BE2C (cell line): ENCODE data around the gene TMTC3.

Experiments used
- DNase-seq: peaks from one replicate; pipeline ENCODE4 v3.0.0-alpha.2; 2020
- H3K27me3 ChIP-seq: fragments of 250-450 bp; sonication (Bioruptor Pico); 2 replicates; pipeline ENCODE4 v1.5.1; 2020; ENCODE audit warnings: mild to moderate bottlenecking
- H3K36me3 ChIP-seq: fragments of 250-450 bp; sonication (Bioruptor Pico); 2 replicates; pipeline ENCODE4 v1.5.1; 2020; ENCODE audit warnings: mild to moderate bottlenecking
- H3K4me1 ChIP-seq: fragments of 250-450 bp; sonication (Bioruptor Pico); 2 replicates; pipeline ENCODE4 v1.5.1; 2020
- H3K4me3 ChIP-seq: 2 replicates; pipeline ENCODE4 v1.5.1; 2011; ENCODE audit warnings: low read depth, low read length
- H3K9me3 ChIP-seq: fragments of 250-450 bp; sonication (Bioruptor Pico); 2 replicates; pipeline ENCODE4 v1.5.1; 2020
- TF ChIP-seq, protein P1 (sequence below): IDR thresholded peaks from 2 replicates; pipeline ENCODE4 v1.5.1; 2012; ENCODE audit warnings: mild to moderate bottlenecking, low read depth, low read length

The TMTC3 gene

DNA sequence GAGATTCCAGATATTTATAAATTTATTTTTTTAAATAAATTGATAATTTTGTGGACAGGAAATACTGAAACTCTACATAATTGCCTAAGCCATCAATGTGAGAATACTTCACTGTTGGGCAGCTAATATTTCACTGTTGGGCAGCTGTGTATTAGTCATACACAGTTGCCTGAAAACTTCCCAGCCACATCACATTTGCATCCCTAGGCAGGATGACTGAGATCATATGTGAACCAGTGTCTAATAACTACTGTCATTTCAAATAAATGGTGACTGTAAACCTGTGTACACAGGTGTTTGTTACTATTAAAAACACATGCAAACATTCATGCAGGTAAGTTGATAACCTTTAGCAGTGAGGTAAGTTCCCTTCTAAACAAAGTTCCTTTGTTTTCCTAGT lies 43.9 kb downstream of the TMTC3 start:
- no peaks in the 10 kb centered on the region for H3K4me1 ChIP-seq
- DNase-seq, result no peak

DNA sequence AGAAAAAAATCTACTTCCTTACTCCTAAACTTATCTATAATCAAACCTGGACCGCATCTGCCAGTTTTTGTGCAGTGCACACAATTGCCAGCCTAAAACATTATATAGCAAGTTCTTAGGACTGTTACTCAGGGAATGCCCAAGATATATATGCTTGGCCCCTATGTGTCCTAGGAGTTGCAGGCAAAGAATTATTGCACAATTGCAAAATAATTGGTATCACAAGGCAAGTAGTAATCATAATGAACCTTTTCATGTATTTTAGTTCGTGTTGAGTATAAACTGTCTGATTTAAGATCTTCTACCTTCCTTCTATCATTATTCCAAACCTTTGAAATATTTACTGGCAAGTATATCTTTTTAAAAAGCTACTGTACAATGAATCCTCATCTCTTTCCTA lies 45.5 kb downstream of the TMTC3 start:
- TF ChIP-seq, protein P1, sequence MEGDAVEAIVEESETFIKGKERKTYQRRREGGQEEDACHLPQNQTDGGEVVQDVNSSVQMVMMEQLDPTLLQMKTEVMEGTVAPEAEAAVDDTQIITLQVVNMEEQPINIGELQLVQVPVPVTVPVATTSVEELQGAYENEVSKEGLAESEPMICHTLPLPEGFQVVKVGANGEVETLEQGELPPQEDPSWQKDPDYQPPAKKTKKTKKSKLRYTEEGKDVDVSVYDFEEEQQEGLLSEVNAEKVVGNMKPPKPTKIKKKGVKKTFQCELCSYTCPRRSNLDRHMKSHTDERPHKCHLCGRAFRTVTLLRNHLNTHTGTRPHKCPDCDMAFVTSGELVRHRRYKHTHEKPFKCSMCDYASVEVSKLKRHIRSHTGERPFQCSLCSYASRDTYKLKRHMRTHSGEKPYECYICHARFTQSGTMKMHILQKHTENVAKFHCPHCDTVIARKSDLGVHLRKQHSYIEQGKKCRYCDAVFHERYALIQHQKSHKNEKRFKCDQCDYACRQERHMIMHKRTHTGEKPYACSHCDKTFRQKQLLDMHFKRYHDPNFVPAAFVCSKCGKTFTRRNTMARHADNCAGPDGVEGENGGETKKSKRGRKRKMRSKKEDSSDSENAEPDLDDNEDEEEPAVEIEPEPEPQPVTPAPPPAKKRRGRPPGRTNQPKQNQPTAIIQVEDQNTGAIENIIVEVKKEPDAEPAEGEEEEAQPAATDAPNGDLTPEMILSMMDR, result no peak
- no peak for DNase-seq
- no peaks in the 10 kb centered on the region for H3K36me3 ChIP-seq
- no peak overlapping the region for H3K4me3 ChIP-seq
- no peaks in the 10 kb centered on the region for H3K27me3 ChIP-seq
- H3K9me3 ChIP-seq, result no peaks in the 10 kb centered on the region
- no peaks in the 10 kb centered on the region for H3K4me1 ChIP-seq

More for the DNA sequence above, 43.9 kb downstream of the TMTC3 start:
- H3K9me3 ChIP-seq, result no peaks in the 10 kb centered on the region
- no peaks in the 10 kb centered on the region for H3K27me3 ChIP-seq
- no peaks in the 10 kb centered on the region for H3K36me3 ChIP-seq
- H3K4me3 ChIP-seq, result no peak overlapping the region
- TF ChIP-seq, protein P1, result no peak

DNA sequence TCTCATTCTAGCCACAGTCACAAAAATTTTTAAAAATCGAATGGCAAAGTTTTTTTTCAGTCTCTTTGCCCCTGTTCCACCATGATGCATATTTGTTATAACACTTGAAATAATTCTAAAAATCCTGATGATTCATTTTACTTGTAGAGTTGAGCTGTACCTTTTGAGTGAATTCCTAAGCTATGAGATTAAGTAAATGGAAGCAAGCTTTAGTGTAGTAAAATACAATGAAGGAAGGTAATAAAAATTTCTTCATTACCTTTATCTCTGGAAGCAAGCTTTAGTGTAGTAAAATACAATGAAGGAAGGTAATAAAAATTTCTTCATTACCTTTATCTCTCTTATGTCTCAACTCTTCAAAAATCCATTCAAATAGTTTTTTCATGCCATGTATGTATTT lies 46.1 kb downstream of the TMTC3 start:
- no peaks in the 10 kb centered on the region for H3K4me1 ChIP-seq
- H3K9me3 ChIP-seq, result no peaks in the 10 kb centered on the region
- H3K27me3 ChIP-seq, result no peaks in the 10 kb centered on the region
- no peaks in the 10 kb centered on the region for H3K36me3 ChIP-seq
- H3K4me3 ChIP-seq, result no peak overlapping the region
- DNase-seq, result no peak
- TF ChIP-seq, protein P1, result no peak

DNA sequence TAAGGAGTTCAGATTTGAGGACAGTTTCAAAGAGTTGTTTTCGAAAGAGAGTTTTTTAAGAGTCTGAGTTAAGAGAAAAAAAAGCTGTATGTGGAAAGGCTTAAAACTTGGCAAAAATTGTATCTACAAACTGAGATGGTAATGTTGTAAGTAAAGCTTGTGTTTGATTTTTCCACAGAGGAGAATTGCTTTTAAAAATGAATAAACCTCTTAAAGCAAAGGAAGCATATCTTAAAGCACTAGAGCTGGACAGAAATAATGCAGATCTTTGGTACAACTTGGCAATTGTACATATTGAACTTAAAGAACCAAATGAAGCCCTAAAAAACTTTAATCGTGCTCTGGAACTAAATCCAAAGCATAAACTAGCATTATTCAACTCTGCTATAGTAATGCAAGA lies 50.3 kb downstream of the TMTC3 start:
- TF ChIP-seq, protein P1, result no peak
- no peaks in the 10 kb centered on the region for H3K27me3 ChIP-seq
- peaks cover 9% of the 10 kb centered on the region; the same call in 1 of the 2 replicates for H3K36me3 ChIP-seq
- H3K4me1 ChIP-seq, result no peaks in the 10 kb centered on the region
- H3K4me3 ChIP-seq, result no peak overlapping the region
- no peak for DNase-seq
- H3K9me3 ChIP-seq, result no peaks in the 10 kb centered on the region

DNA sequence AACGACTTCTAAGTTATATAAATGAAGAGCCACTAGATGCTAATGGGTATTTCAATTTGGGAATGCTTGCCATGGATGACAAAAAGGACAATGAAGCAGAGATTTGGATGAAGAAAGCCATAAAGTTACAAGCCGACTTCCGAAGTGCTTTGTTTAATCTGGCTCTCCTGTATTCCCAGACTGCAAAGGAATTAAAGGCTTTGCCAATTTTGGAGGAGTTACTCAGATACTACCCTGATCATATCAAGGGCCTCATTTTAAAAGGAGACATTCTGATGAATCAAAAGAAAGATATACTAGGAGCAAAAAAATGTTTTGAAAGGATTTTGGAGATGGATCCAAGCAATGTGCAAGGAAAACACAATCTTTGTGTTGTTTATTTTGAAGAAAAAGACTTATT lies 52.8 kb downstream of the TMTC3 start:
- Histone ChIP-seq H3K4me1 (no peaks in the 10 kb centered on the region), H3K36me3 (peaks cover 9% of the 10 kb centered on the region; the same call in 1 of the 2 replicates), H3K9me3 (no peaks in the 10 kb centered on the region), H3K27me3 (no peaks in the 10 kb centered on the region), H3K4me3 (no peak overlapping the region)
- DNase-seq, result no peak
- TF ChIP-seq, protein P1, result no peak

DNA sequence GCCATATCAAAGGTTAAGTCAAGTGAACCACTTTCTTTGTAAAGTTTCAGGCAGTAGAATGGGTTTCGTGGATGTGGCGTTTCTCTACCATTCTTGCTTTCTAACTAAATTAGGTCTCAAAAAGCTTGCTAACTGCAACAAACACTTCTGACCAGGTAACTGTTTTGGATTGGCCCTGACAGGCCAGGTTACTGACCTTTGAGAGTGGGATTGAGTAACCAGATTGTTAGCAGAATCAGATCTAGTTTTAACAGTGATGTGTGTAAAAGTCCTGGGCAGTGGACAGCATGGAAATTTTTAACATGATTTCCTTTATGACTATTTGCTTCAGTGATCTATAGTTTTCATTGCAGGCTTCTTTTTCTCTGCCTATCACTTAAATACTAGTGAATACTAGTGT lies 57.9 kb downstream of the TMTC3 start:
- no peak overlapping the region for H3K4me3 ChIP-seq
- peaks cover 7% of the 10 kb centered on the region; the same call in 1 of the 2 replicates for H3K36me3 ChIP-seq
- DNase-seq, result no peak
- H3K9me3 ChIP-seq, result no peaks in the 10 kb centered on the region
- TF ChIP-seq, protein P1, result no peak
- no peaks in the 10 kb centered on the region for H3K27me3 ChIP-seq
- no peaks in the 10 kb centered on the region for H3K4me1 ChIP-seq
